Ovary (tissue), 3 donors: ENCODE results near the gene LRRC8C.

ENCODE experiments used
- EP300 ChIP-seq: sonication (generic); formaldehyde crosslinking; IDR thresholded peaks from one replicate; pipeline ENCODE4 v1.6.1; 2017; ENCODE audit warnings: antibody characterized with exemption
- POLR2A ChIP-seq: fragments of 450-650 bp; IDR thresholded peaks from one replicate; pipeline ENCODE4 v1.6.1; 2017; ENCODE audit warnings: antibody characterized with exemption, mild to moderate bottlenecking, moderate library complexity
- TF ChIP-seq, protein P1 (sequence below), 3 donors: fragments of 450-650 bp in 2 of 3; fragments of 200-600 bp in 1 of 3; IDR thresholded peaks; one replicate each; pipeline versions ENCODE4 v1.5.1 to v1.8.0; 2016 to 2022; ENCODE audit warnings: antibody characterized with exemption in 3 of 3, mild to moderate bottlenecking in 1 of 3
- donor health status: DM: no; HTN: no; CAD: no.

GRCh38 chr1:89705901-89706699 lies 73.2 kb downstream of the LRRC8C start:
- TF ChIP-seq, protein P1, sequence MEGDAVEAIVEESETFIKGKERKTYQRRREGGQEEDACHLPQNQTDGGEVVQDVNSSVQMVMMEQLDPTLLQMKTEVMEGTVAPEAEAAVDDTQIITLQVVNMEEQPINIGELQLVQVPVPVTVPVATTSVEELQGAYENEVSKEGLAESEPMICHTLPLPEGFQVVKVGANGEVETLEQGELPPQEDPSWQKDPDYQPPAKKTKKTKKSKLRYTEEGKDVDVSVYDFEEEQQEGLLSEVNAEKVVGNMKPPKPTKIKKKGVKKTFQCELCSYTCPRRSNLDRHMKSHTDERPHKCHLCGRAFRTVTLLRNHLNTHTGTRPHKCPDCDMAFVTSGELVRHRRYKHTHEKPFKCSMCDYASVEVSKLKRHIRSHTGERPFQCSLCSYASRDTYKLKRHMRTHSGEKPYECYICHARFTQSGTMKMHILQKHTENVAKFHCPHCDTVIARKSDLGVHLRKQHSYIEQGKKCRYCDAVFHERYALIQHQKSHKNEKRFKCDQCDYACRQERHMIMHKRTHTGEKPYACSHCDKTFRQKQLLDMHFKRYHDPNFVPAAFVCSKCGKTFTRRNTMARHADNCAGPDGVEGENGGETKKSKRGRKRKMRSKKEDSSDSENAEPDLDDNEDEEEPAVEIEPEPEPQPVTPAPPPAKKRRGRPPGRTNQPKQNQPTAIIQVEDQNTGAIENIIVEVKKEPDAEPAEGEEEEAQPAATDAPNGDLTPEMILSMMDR (IDR thresholded peaks at IDR 0.05) = no peak
- TF ChIP-seq POLR2A (no peak), EP300 (no peak)
